ENCODE measurements around the gene STAM2.

DNA sequence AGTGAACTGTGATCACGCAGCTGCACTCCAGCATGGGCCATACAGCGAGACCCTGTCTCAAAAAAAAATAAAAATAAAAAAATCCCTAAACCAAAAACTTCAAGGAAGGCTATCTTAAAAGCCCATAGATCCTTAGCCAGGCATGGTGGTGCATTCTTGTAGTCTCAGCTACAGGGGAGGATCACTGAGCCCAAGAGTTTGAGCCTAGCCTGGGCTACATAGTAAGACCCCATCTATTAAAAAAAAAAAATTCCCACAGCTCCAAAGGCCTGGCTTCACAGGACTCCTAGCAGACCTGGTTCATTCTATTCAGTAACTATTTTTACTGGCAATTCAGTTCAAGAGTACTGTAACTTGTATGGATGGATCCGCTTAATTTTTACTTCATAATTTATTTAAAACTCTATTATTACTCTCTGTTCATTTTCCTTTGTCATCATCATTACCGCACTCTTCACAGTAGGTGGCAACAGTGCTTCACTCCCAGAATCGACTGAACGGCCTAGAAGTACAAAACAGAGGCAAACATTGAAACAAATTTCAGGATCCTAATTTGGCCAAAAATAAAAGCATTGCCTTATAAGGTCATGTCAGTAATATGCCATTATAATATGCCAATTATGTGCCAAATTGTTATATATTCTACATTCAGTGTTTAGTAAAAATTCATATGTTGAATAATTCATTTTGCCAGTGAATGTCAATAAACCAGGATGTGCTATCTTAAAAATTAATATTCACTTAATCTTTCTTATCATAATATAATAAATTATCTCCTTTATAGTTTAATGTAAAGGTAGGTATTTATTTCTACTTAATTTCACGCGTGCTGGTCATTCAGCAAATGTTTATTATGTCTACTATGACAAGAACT, 14.3 kb upstream of the STAM2 start:
- TF ChIP-seq, protein P1, sequence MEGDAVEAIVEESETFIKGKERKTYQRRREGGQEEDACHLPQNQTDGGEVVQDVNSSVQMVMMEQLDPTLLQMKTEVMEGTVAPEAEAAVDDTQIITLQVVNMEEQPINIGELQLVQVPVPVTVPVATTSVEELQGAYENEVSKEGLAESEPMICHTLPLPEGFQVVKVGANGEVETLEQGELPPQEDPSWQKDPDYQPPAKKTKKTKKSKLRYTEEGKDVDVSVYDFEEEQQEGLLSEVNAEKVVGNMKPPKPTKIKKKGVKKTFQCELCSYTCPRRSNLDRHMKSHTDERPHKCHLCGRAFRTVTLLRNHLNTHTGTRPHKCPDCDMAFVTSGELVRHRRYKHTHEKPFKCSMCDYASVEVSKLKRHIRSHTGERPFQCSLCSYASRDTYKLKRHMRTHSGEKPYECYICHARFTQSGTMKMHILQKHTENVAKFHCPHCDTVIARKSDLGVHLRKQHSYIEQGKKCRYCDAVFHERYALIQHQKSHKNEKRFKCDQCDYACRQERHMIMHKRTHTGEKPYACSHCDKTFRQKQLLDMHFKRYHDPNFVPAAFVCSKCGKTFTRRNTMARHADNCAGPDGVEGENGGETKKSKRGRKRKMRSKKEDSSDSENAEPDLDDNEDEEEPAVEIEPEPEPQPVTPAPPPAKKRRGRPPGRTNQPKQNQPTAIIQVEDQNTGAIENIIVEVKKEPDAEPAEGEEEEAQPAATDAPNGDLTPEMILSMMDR (conservative IDR thresholded peaks at IDR 0.05; ENCODE audit: low read depth, low read length): peak; percentile 89
- TF ChIP-seq EZH2 (IDR thresholded peaks at IDR 0.05; ENCODE audit: borderline replicate concordance, low read depth, low read length, poor library complexity, severe bottlenecking): no peak

All from A673 (cell line).